HG02938 (cell line): Measurements from ENCODE around the gene KRTAP5-3.
"Not testable (repeated sequence)": the region's sequence is repeated elsewhere in the genome, so short reads cannot be mapped to it uniquely, and the experiment has no call there.

Experiments
- ATAC-seq: cut with Tn5 transposase; IDR thresholded peaks from one replicate; pipeline ENCODE4 v1.9.1; 2021; ENCODE audit warnings: mild to moderate bottlenecking, moderate library complexity; ENCODE audit not compliant: unreplicated experiment

The KRTAP5-3 gene

GRCh38 chr11:1584661-1585370 is 23.4 kb downstream of the KRTAP5-3 start, which contains the start of gene KRTAP5-1:
Gene KRTAP5-1, minus strand, starts transcription at chr11:1585283. Its CDS starts 34 bp downstream, at chr11:1585249.
- ATAC-seq, result not testable (repeated sequence)

GRCh38 chr11:1582909-1583308 is 25.4 kb downstream of the KRTAP5-3 start:
- not testable (repeated sequence) for ATAC-seq

GRCh38 chr11:1581976-1582375 is 26.3 kb downstream of the KRTAP5-3 start:
- ATAC-seq, result no peak

GRCh38 chr11:1576825-1577224 is 31.4 kb downstream of the KRTAP5-3 start:
- ATAC-seq, result no peak

GRCh38 chr11:1575756-1576155 is 32.5 kb downstream of the KRTAP5-3 start:
- not testable (repeated sequence) for ATAC-seq

- ATAC-seq, result no peak
Measured at GRCh38 chr11:1574933-1575242, 33.4 kb downstream of the KRTAP5-3 start.

GRCh38 chr11:1574238-1574932 is 33.9 kb downstream of the KRTAP5-3 start:
- ATAC-seq, result no peak

- ATAC-seq, result no peak
Measured at GRCh38 chr11:1573903-1574237, 34.4 kb downstream of the KRTAP5-3 start.

- no peak for ATAC-seq
Measured at GRCh38 chr11:1573077-1573902, 35.0 kb downstream of the KRTAP5-3 start.

GRCh38 chr11:1572197-1573076 is 35.8 kb downstream of the KRTAP5-3 start, which contains the start of gene DUSP8:
Gene DUSP8, minus strand, starts transcription at chr11:1572271. Its CDS starts 6,445 bp downstream, at chr11:1565826.
- ATAC-seq, result no peak

GRCh38 chr11:1571760-1572196 is 36.5 kb downstream of the KRTAP5-3 start:
- ATAC-seq, result no peak

- ATAC-seq, result no peak
Measured at GRCh38 chr11:1570896-1571759, 37.1 kb downstream of the KRTAP5-3 start.

- no peak for ATAC-seq
Measured at GRCh38 chr11:1570531-1570895, 37.8 kb downstream of the KRTAP5-3 start.

- ATAC-seq, result no peak
Measured at GRCh38 chr11:1570001-1570453, 38.2 kb downstream of the KRTAP5-3 start.

GRCh38 chr11:1569251-1569780 is 38.9 kb downstream of the KRTAP5-3 start:
- no peak for ATAC-seq

- no peak for ATAC-seq
Measured at GRCh38 chr11:1568441-1568911, 39.8 kb downstream of the KRTAP5-3 start.

- ATAC-seq, result no peak
Measured at GRCh38 chr11:1567721-1568100, 40.6 kb downstream of the KRTAP5-3 start.

- ATAC-seq, result no peak
Measured at GRCh38 chr11:1567052-1567720, 41.1 kb downstream of the KRTAP5-3 start.
